Measurements from ENCODE around the gene ALDH7A1. TPM values are rescaled to one million over a fixed set of nuclear protein-coding genes. Genes with fewer than 3 reads are reported as not detected.

Gene ALDH7A1
- polyA plus RNA-seq, 3 donors from 2014 or later: 1.3 to 1.4 TPM; not detected in 1

DNA sequence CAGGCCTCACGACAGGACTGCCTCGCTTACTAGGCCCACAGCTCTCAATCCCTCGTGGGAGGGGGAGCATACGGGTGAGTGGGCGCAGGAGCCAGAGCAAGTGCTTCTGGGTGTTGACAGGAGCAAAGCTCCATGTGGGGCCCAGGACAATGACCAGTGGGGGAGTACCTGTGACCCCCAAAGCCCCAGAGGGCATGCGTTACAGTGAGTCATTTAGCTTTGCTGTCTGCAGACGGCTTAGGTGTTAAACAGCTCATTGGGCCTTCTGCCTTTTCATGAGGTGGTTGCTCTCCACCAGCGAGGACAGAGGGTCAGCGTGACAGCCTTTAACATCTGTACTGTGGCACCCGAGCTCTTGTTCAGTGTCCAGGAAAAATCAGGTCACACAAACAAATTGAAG lies 93.6 kb downstream of the ALDH7A1 start:
- H3K27ac Mint-ChIP-seq: no peak overlapping the region
- no peak overlapping the region for H3K4me3 Mint-ChIP-seq
- DNase-seq: no peak
- H3K4me1 Mint-ChIP-seq: no peaks in the 10 kb centered on the region
- no peaks in the 10 kb centered on the region for H3K9me3 Mint-ChIP-seq
- peaks cover 0 to 2% (median 0%) of the 10 kb centered on the region in 3 donors for H3K27me3 Mint-ChIP-seq (ENCODE audit: low read depth in 3 of 3)
- no peaks in the 10 kb centered on the region for H3K36me3 Mint-ChIP-seq

DNA sequence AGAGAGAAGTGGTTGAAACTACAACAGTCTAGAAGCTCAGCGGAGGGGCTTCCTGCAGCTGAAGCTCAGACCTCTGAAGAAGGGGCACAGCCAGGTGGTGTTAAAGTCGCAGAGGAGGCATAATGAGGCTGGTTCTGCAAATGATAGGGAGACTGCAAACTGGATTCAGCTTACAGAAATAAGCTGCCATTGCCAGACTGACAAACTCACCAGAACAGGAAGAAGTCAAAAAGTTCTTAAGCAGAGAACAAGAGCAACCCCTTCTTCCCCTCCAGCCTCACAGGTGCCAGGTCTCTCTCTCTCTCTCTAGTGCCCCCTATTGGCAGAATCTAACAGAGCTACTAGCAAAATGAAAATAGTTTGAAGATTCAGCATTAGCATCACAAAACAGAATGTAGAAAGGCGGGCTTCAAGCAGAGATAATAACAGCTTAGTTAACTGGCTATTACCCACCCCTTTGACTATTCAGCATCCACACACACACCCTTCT lies 95.1 kb downstream of the ALDH7A1 start:
- Mint-ChIP-seq H3K4me3 (no peak overlapping the region), H3K36me3 (no peaks in the 10 kb centered on the region), H3K9me3 (no peaks in the 10 kb centered on the region), H3K27ac (no peak overlapping the region), H3K4me1 (no peaks in the 10 kb centered on the region), H3K27me3 (ENCODE audit: low read depth in 3 of 3) (peaks cover 0 to 2% (median 0%) of the 10 kb centered on the region in 3 donors)
- DNase-seq: peak; percentile 33 to 49 (median 33)

DNA sequence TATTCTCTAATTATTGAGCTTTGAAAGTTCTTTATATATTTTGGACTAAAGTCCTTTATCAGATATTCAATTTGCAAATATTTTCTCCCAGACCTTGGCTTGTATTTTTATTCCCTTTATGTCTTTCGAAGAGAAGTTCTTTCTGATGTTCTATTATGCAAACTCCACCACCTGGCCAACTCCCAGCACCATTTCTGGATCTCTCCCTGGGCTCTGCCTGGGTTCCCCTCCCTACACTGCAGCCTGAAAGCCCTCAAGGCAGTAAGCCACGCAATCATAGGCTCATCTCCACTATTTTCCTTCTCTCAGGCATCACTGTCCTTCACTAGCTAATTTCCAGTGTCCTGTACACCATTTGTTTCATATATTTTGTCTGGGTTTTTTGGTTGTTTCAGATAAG lies 95.7 kb downstream of the ALDH7A1 start:
- H3K36me3 Mint-ChIP-seq: no peaks in the 10 kb centered on the region
- no peaks in the 10 kb centered on the region for H3K4me1 Mint-ChIP-seq
- no peak overlapping the region for H3K27ac Mint-ChIP-seq
- no peak overlapping the region for H3K4me3 Mint-ChIP-seq
- DNase-seq: no peak
- H3K9me3 Mint-ChIP-seq: no peaks in the 10 kb centered on the region
- H3K27me3 Mint-ChIP-seq (ENCODE audit: low read depth in 3 of 3): peaks cover 0 to 2% (median 0%) of the 10 kb centered on the region in 3 donors

DNA sequence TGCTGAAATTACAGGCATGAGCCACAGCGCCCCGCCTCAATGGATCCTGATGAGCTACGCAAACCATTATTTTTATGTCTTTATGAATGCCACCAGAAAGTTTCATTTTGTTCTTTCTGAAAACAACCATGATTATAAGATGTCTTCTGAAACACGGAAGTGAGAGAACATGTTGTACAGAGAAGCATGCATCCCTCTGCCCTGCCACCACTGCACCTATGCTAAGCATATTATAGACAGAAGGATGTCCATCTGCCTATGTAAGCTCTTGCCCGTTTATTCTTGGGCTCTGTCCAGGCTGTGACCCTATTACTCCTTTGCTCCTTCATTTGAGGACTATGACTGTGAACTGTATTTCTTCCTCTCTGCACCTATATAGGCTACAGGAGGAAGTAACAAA lies 97.5 kb downstream of the ALDH7A1 start:
- H3K36me3 Mint-ChIP-seq: peaks cover 0 to 6% (median 0%) of the 10 kb centered on the region in 3 donors
- no peak overlapping the region for H3K4me3 Mint-ChIP-seq
- no peak overlapping the region for H3K27ac Mint-ChIP-seq
- H3K4me1 Mint-ChIP-seq: no peaks in the 10 kb centered on the region
- H3K9me3 Mint-ChIP-seq: no peaks in the 10 kb centered on the region
- DNase-seq: no peak
- H3K27me3 Mint-ChIP-seq (ENCODE audit: low read depth in 3 of 3): peaks cover 0 to 2% (median 0%) of the 10 kb centered on the region in 3 donors

DNA sequence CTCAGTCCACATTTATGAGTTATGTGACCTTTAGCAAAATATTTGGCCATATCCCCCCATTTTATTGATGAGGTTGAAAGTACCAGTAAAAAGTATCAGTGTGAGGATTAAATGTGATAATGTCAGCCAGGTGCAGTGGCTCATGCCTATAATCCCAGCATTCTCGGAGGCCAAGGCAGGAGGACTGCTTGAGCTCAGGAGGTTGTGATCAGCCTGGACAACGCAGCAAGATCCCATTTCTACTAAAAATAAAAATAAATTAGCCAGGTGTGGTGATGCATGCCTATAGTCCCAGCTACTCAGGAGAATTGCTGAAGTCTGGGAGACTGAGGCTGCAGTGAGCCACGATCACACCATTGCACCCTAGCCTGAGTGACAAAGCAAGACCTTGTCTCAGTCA lies 100.6 kb downstream of the ALDH7A1 start:
- Mint-ChIP-seq H3K27ac (no peak overlapping the region), H3K9me3 (no peaks in the 10 kb centered on the region), H3K4me3 (no peak overlapping the region), H3K4me1 (no peaks in the 10 kb centered on the region), H3K36me3 (peaks cover 10 to 14% (median 13%) of the 10 kb centered on the region in 3 donors), H3K27me3 (ENCODE audit: low read depth in 3 of 3) (no peaks in the 10 kb centered on the region)
- DNase-seq: no peak

DNA sequence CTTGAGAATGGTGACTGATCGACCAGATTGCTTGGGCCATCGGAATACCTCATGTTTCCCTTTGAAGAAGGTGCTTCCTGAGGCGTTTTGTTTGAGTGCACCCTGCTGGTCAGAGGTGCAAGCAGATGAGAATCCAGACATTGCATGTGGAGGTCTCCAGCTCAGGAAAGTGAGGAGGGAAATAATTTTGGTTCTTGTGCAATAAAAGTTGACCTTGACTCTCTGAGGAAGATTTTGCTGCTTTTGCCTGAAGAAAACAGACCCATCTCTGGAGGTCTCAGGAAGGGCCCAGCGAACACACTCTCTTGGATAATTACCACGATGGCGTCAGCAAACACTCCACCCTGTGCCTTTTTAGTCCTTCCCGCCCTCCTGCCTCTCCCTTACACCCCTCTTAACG lies 102.1 kb downstream of the ALDH7A1 start:
- Mint-ChIP-seq H3K27ac (no peak overlapping the region), H3K4me1 (no peaks in the 10 kb centered on the region), H3K36me3 (peaks cover 17 to 21% (median 17%) of the 10 kb centered on the region in 3 donors), H3K4me3 (no peak overlapping the region), H3K27me3 (ENCODE audit: low read depth in 3 of 3) (no peaks in the 10 kb centered on the region), H3K9me3 (no peaks in the 10 kb centered on the region)
- DNase-seq: no peak

DNA sequence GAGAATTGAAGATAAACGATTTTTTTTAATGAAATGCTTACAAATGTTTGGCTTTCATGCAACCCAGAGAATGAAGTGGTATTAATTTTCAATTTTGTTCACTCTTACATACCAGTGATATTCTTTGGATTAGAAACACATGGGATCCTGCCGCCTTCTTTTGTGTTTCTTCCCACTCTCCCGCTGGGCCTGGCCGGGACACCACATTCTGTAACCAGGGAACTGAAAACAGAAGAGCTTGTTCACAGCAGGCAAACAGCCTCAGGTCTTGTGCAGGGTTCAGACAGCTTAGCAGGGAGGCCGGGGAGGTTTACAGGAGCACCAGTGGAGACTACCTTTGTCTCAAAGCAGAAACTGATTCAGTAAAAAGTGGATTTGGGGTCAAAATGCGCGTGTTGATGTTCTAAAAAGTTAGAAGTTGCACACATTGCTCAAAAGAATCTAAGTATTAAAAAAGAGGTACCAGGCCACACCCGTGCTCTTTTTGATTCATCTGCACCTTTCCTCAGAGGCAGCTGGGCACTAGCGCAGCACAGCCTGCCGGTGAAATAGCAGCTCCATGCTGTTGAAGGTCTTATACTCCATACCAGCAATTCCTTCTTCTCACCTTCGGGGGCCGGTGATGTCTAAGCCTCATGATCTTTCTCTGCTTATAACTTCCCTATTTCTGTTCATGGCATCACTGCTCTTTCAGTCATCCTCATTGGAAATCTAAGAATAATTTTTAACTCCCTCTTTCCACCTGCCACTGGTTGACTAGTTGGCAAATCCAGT lies 104.7 kb downstream of the ALDH7A1 start:
- no peaks in the 10 kb centered on the region for H3K4me1 Mint-ChIP-seq
- H3K27ac Mint-ChIP-seq: peak overlapping the region in 2 of 6 donors; percentile 5 to 26
- no peaks in the 10 kb centered on the region for H3K27me3 Mint-ChIP-seq (ENCODE audit: low read depth in 3 of 3)
- H3K4me3 Mint-ChIP-seq: no peak overlapping the region
- peaks cover 25 to 44% (median 36%) of the 10 kb centered on the region in 3 donors for H3K36me3 Mint-ChIP-seq
- DNase-seq: no peak
- H3K9me3 Mint-ChIP-seq: no peaks in the 10 kb centered on the region

DNA sequence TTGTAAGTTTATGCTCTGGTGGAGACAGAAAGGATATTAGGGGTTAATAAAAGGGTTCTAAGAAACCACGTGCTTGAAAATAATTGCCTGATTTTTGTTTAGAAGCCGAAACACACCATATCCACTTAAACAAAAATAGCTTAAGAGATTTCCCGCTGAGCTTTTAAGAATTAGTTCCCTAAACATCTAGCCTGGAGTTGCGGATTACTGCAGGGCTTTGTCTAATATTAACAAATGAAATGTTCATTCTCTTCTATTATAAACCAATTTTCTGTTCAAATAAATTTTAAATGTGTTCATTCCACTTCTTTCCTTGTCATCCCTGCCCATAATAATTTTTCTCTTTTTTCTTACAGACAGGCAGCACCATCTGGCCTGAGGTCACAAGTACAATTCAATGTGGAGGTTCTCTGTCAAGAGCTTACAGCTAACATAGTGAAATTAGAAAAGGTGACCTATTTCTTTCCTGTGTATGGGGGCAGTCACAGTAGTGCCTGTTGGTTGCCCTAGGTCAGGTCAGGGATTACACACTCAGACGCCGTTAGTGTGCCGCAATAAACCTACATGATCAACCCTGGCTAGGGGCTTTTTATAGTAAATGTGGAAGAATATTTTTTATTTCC lies 106.5 kb downstream of the ALDH7A1 start:
- Mint-ChIP-seq H3K27ac (no peak overlapping the region), H3K27me3 (ENCODE audit: low read depth in 3 of 3) (no peaks in the 10 kb centered on the region), H3K36me3 (peaks cover 25 to 50% (median 36%) of the 10 kb centered on the region in 3 donors), H3K4me3 (no peak overlapping the region), H3K4me1 (no peaks in the 10 kb centered on the region), H3K9me3 (no peaks in the 10 kb centered on the region)
- no peak for DNase-seq

DNA sequence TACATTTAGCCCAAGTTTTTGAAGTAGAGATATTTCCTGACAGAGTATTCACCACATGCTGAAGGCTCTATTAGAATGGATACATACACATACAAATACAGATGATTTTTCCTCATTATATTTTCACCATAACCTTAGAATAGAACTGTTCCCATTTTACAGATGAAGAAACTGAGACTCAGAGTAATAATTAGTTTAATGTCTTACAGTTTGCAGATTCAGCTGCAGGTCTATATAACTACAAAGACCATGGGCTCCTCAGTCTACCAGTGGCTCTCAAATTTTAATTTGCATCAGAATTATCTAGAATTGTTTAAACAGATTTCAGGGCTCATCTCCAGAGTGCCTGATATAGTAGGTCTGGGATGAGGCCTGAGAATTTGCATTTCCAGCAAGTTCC lies 107.4 kb downstream of the ALDH7A1 start:
- H3K27me3 Mint-ChIP-seq (ENCODE audit: low read depth in 3 of 3): no peaks in the 10 kb centered on the region
- no peak overlapping the region for H3K27ac Mint-ChIP-seq
- H3K4me3 Mint-ChIP-seq: no peak overlapping the region
- no peaks in the 10 kb centered on the region for H3K4me1 Mint-ChIP-seq
- peaks cover 27 to 59% (median 45%) of the 10 kb centered on the region in 3 donors for H3K36me3 Mint-ChIP-seq
- DNase-seq: no peak
- no peaks in the 10 kb centered on the region for H3K9me3 Mint-ChIP-seq

DNA sequence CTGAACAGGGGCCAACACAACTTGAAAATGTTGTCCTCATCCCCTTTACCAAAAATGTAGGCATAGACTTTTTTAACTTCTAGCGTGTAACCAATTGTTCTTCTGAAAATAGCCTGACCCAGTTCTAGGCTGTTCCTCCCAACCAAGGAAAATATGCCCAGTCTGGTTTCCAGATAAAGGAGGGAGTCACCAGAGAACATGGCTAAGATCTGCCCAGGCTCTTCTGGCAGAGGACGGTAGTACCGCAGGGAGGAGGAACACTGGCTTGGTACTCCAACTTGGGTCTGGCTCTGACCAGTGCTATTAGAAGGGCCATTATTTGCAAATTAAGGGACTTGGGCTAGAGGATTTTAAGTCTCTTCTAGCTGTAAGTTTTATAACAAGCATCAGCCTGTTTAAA lies 108.7 kb downstream of the ALDH7A1 start:
- no peaks in the 10 kb centered on the region for H3K4me1 Mint-ChIP-seq
- H3K9me3 Mint-ChIP-seq: no peaks in the 10 kb centered on the region
- H3K27me3 Mint-ChIP-seq (ENCODE audit: low read depth in 3 of 3): no peaks in the 10 kb centered on the region
- no peak overlapping the region for H3K27ac Mint-ChIP-seq
- H3K4me3 Mint-ChIP-seq: no peak overlapping the region
- peaks cover 32 to 61% (median 44%) of the 10 kb centered on the region in 3 donors for H3K36me3 Mint-ChIP-seq
- DNase-seq: no peak

DNA sequence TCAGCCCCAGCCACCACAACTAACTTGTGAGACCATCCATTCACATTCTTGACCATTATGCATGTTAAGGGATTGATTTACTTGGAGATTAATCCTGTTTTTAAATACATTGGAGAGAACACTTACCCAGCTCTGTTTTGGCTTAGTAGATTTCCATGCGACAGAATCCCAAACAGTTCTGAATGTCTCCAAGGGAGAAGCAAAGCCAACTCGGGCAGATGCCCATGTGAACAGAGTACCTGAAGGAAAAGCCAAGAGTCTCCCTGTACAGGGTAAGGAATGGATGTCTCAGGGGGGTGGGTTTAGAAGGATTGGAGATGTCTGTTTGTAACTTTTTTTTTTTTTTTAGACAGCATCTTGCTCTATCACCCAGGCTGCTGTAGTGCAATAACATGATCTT lies 110.8 kb downstream of the ALDH7A1 start:
- H3K27me3 Mint-ChIP-seq (ENCODE audit: low read depth in 3 of 3): no peaks in the 10 kb centered on the region
- DNase-seq: no peak
- H3K36me3 Mint-ChIP-seq: peaks cover 38 to 61% (median 45%) of the 10 kb centered on the region in 3 donors
- H3K27ac Mint-ChIP-seq: no peak overlapping the region
- no peak overlapping the region for H3K4me3 Mint-ChIP-seq
- H3K4me1 Mint-ChIP-seq: no peaks in the 10 kb centered on the region
- no peaks in the 10 kb centered on the region for H3K9me3 Mint-ChIP-seq

DNA sequence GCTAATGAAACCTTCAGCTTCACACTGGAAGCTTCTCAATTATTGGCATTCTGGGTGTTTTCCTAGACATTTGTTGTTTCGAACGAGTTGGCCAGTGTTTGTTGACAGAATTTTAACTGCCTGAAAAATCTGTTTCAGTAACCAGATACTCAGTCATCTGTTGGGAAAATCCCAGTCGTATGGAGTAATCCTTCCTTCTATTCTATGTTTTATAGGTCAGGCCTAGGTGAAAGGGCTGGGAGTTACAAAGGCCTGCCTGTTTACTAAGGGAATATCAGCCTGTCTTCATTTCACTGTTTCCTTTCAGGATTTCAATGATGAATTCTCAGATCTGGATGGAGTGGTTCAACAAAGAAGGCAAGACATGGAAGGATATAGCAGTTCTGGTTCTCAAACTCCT lies 111.9 kb downstream of the ALDH7A1 start:
- Mint-ChIP-seq H3K36me3 (peaks cover 36 to 55% (median 37%) of the 10 kb centered on the region in 3 donors), H3K4me3 (no peak overlapping the region), H3K9me3 (no peaks in the 10 kb centered on the region), H3K27ac (no peak overlapping the region), H3K27me3 (ENCODE audit: low read depth in 3 of 3) (no peaks in the 10 kb centered on the region), H3K4me1 (no peaks in the 10 kb centered on the region)
- DNase-seq: no peak

DNA sequence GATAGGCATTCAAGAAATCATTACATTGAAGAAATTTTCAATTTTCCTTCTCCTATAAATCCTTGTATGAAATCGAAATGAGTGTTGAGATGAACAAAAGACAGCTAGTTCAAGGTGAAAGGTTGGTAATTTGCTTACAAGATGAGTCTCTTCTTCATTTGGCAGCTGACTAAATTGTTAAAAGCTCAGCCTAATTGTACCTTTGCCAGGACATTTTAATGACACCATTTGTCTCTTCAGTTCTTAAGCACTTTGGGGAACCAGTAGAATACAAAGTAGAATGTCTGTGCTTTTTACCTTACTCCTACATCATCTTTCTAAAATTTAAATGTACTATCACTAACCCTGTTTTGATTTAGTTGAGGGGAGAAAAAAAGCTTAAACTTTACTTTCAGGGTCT lies 112.4 kb downstream of the ALDH7A1 start:
- peak overlapping the region in 1 of 6 donors; percentile 26 for H3K27ac Mint-ChIP-seq
- no peaks in the 10 kb centered on the region for H3K27me3 Mint-ChIP-seq (ENCODE audit: low read depth in 3 of 3)
- no peak for DNase-seq
- no peaks in the 10 kb centered on the region for H3K9me3 Mint-ChIP-seq
- H3K4me3 Mint-ChIP-seq: no peak overlapping the region
- no peaks in the 10 kb centered on the region for H3K4me1 Mint-ChIP-seq
- peaks cover 37 to 53% (median 38%) of the 10 kb centered on the region in 3 donors for H3K36me3 Mint-ChIP-seq

DNA sequence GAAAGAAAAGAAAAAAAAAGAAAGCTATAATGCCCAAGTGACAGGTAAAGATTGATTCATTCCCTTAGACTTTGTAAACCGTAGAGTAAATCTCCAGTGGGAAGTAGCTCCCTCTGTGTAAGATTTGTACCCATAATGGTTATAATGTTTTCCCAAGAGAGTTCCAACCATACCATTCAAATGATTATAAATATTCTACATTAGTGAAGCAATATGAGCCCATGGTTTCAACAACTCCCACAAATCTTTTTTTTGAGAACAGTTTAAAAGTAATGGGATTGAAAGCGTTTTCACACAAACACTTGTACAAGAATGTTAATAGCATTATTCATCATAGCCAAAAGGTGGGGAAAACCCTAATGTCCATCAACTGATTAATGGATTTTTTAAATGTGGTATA lies 113.8 kb downstream of the ALDH7A1 start:
- H3K36me3 Mint-ChIP-seq: peaks cover 26 to 47% (median 44%) of the 10 kb centered on the region in 3 donors
- no peaks in the 10 kb centered on the region for H3K27me3 Mint-ChIP-seq (ENCODE audit: low read depth in 3 of 3)
- H3K4me3 Mint-ChIP-seq: no peak overlapping the region
- no peaks in the 10 kb centered on the region for H3K9me3 Mint-ChIP-seq
- H3K27ac Mint-ChIP-seq: no peak overlapping the region
- no peaks in the 10 kb centered on the region for H3K4me1 Mint-ChIP-seq
- DNase-seq: no peak

Measured in immature natural killer cell (primary cell).